ENCODE results near the gene ZNRF3. TPM values are rescaled to one million over a fixed set of nuclear protein-coding genes. Genes with fewer than 3 reads are reported as not detected.

ZNRF3 gene
- polyA plus RNA-seq, 3 donors: 0.13 TPM; not detected in 2

- intact Hi-C loops (cut with micrococcal nuclease): no loop called here
- Mint-ChIP-seq H3K4me1 (peaks cover 15% of the 10 kb centered on the region), H3K27ac (no peak overlapping the region), H3K4me3 (no peak overlapping the region), H3K27me3 (ENCODE audit: low read depth in 3 of 3) (peaks cover 4 to 17% (median 10%) of the 10 kb centered on the region in 3 donors), H3K9me3 (peaks cover 0 to 2% (median 0%) of the 10 kb centered on the region in 7 donors), H3K36me3 (no peaks in the 10 kb centered on the region)
- Histone ChIP-seq H2AFZ (ENCODE audit: insufficient read depth, low read depth, low read length, poor library complexity, severe bottlenecking) (no peak overlapping the region), H3K79me2 (ENCODE audit: insufficient read depth, low read length) (no peaks in the 10 kb centered on the region), H4K20me1 (ENCODE audit: insufficient read depth, low read length) (no peaks in the 10 kb centered on the region), H3K4me2 (replicated peaks; ENCODE audit: extremely low read depth, low read length, poor library complexity, severe bottlenecking) (no peak overlapping the region), H3K9ac (ENCODE audit: insufficient read depth, low read length, poor library complexity, severe bottlenecking) (no peak overlapping the region), H3K9me3 (replicated peaks in 1 of 2; ENCODE audit: control insufficient read depth in 1 of 2, insufficient read depth in 1 of 2, low read length in 2 of 2) (no peaks in the 10 kb centered on the region), H3K4me3 (replicated peaks in 1 of 3; ENCODE audit: low read depth in 2 of 3, low read length in 3 of 3) (no peak overlapping the region), H3K4me1 (ENCODE audit: control insufficient read depth in 1 of 2, insufficient read depth in 2 of 2, low read length in 2 of 2) (peaks cover 13 to 15% of the 10 kb centered on the region in 2 donors), H3K36me3 (replicated peaks in 1 of 2; ENCODE audit: control insufficient read depth in 1 of 2, insufficient read depth in 2 of 2, low read length in 2 of 2) (no peaks in the 10 kb centered on the region), H3K27me3 (ENCODE audit: control insufficient read depth in 2 of 2, insufficient read depth in 2 of 2, low read length in 2 of 2) (peaks cover 0 to 2% of the 10 kb centered on the region in 2 donors), H3K27ac (ENCODE audit: low read depth in 1 of 2, low read length in 2 of 2) (no peak overlapping the region)
- 92% methylated on average over 3 of the region's 6 CpGs for WGBS (ENCODE audit: insufficient coverage)
- no peak for DNase-seq
- TF ChIP-seq, protein P1, sequence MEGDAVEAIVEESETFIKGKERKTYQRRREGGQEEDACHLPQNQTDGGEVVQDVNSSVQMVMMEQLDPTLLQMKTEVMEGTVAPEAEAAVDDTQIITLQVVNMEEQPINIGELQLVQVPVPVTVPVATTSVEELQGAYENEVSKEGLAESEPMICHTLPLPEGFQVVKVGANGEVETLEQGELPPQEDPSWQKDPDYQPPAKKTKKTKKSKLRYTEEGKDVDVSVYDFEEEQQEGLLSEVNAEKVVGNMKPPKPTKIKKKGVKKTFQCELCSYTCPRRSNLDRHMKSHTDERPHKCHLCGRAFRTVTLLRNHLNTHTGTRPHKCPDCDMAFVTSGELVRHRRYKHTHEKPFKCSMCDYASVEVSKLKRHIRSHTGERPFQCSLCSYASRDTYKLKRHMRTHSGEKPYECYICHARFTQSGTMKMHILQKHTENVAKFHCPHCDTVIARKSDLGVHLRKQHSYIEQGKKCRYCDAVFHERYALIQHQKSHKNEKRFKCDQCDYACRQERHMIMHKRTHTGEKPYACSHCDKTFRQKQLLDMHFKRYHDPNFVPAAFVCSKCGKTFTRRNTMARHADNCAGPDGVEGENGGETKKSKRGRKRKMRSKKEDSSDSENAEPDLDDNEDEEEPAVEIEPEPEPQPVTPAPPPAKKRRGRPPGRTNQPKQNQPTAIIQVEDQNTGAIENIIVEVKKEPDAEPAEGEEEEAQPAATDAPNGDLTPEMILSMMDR (IDR thresholded peaks at IDR 0.05): no peak
Observed at GRCh38 chr22:28939394-28939793, 56.0 kb downstream of the ZNRF3 start.

DNA sequence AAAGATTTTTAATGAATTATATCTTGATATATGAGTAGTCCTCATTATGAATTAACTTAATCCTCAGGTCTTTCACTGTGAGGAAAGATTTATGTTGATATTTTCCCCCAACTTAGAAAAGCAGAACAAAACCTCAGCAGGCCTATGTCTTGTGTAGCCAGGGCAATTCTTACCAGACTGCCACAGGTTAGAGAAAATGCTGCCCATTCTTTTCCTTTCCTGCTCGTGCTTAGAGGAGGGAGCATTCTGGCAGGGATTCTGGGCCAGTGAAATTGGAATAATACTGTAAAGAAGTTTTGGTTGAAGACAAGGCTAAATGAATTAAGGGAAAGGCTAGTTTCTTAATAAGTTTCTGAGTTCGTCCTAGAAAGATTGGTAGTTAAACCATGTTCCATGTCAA is 56.6 kb downstream of the ZNRF3 start:
- H3K4me1 Mint-ChIP-seq: peaks cover 15% of the 10 kb centered on the region
- TF ChIP-seq, protein P1 (IDR thresholded peaks at IDR 0.05): no peak
- no peak overlapping the region for H3K4me3 Mint-ChIP-seq
- no peaks in the 10 kb centered on the region for H3K79me2 ChIP-seq (ENCODE audit: insufficient read depth, low read length)
- no peak overlapping the region for H3K27ac ChIP-seq (ENCODE audit: low read depth in 1 of 2, low read length in 2 of 2)
- peaks cover 13 to 15% of the 10 kb centered on the region in 2 donors for H3K4me1 ChIP-seq (ENCODE audit: control insufficient read depth in 1 of 2, insufficient read depth in 2 of 2, low read length in 2 of 2)
- H2AFZ ChIP-seq (ENCODE audit: insufficient read depth, low read depth, low read length, poor library complexity, severe bottlenecking): no peak overlapping the region
- no peak overlapping the region for H3K4me3 ChIP-seq (replicated peaks in 1 of 3; ENCODE audit: low read depth in 2 of 3, low read length in 3 of 3)
- peaks cover 0 to 2% (median 0%) of the 10 kb centered on the region in 7 donors for H3K9me3 Mint-ChIP-seq
- no peaks in the 10 kb centered on the region for H3K36me3 ChIP-seq (replicated peaks in 1 of 2; ENCODE audit: control insufficient read depth in 1 of 2, insufficient read depth in 2 of 2, low read length in 2 of 2)
- no peak overlapping the region for H3K27ac Mint-ChIP-seq
- DNase-seq: no peak
- no peaks in the 10 kb centered on the region for H3K36me3 Mint-ChIP-seq
- H4K20me1 ChIP-seq (ENCODE audit: insufficient read depth, low read length): no peaks in the 10 kb centered on the region
- intact Hi-C loops (cut with micrococcal nuclease): no loop called here
- 17% methylated on average over 1 of the region's 2 CpGs for WGBS (ENCODE audit: insufficient coverage)
- no peak overlapping the region for H3K4me2 ChIP-seq (replicated peaks; ENCODE audit: extremely low read depth, low read length, poor library complexity, severe bottlenecking)
- H3K9ac ChIP-seq (ENCODE audit: insufficient read depth, low read length, poor library complexity, severe bottlenecking): no peak overlapping the region
- peaks cover 0 to 2% of the 10 kb centered on the region in 2 donors for H3K27me3 ChIP-seq (ENCODE audit: control insufficient read depth in 2 of 2, insufficient read depth in 2 of 2, low read length in 2 of 2)
- H3K27me3 Mint-ChIP-seq (ENCODE audit: low read depth in 3 of 3): peaks cover 4 to 17% (median 10%) of the 10 kb centered on the region in 3 donors
- no peaks in the 10 kb centered on the region for H3K9me3 ChIP-seq (replicated peaks in 1 of 2; ENCODE audit: control insufficient read depth in 1 of 2, insufficient read depth in 1 of 2, low read length in 2 of 2)
